HepG2 (cell line): ENCODE data around the gene VEGFA. TPM values are rescaled to one million over a fixed set of nuclear protein-coding genes. Genes with fewer than 3 reads are reported as not detected.
A peak's percentile ranks its signal among the peaks of the same experiment; 100 is the strongest.

ENCODE experiments used
- ARNT ChIP-seq: fragments of 450-650 bp; IDR thresholded peaks from 2 replicates; pipeline ENCODE4 v1.6.1; 2017
- ELF1 ChIP-seq: sonication (generic); formaldehyde crosslinking; IDR thresholded peaks from 2 replicates; pipeline ENCODE4 v1.4.0; 2020; ENCODE audit warnings: missing genetic modification reagents
- FIP1L1 ChIP-seq: fragments of 200-400 bp; formaldehyde crosslinking; IDR thresholded peaks from 2 replicates; pipeline ENCODE4 v1.6.1; 2018; ENCODE audit warnings: low read depth, mild to moderate bottlenecking, low read length, moderate library complexity, borderline replicate concordance; ENCODE audit not compliant: insufficient read depth
- FOXJ3 ChIP-seq: sonication (generic); formaldehyde crosslinking; IDR thresholded peaks from 2 replicates; pipeline ENCODE4 v1.4.0; 2020; ENCODE audit warnings: missing genetic modification reagents, mild to moderate bottlenecking, borderline replicate concordance
- HIVEP1 ChIP-seq: sonication (generic); formaldehyde crosslinking; IDR thresholded peaks from 2 replicates; pipeline ENCODE4 v1.4.0; 2020; ENCODE audit warnings: mild to moderate bottlenecking, missing genetic modification reagents
- KLF13 ChIP-seq: sonication (generic); formaldehyde crosslinking; IDR thresholded peaks from 2 replicates; pipeline ENCODE4 v1.4.0; 2020; ENCODE audit warnings: mild to moderate bottlenecking, missing genetic modification reagents
- PITX1 ChIP-seq: sonication (generic); formaldehyde crosslinking; IDR thresholded peaks from 2 replicates; pipeline ENCODE4 v1.5.1; 2020; ENCODE audit warnings: mild to moderate bottlenecking, missing genetic modification reagents
- RELA ChIP-seq: sonication (generic); formaldehyde crosslinking; IDR thresholded peaks from 2 replicates; pipeline ENCODE4 v1.4.0; 2020; ENCODE audit warnings: missing genetic modification reagents
- USF2 ChIP-seq, 2 experiments: sonication (generic) in 1 of 2; formaldehyde crosslinking in 1 of 2; IDR thresholded peaks; 2 replicates each; pipeline versions ENCODE4 v1.5.1 to v1.6.1; 2011 to 2020; ENCODE audit warnings: borderline replicate concordance in 1 of 2, low read depth in 1 of 2, low read length in 1 of 2, mild to moderate bottlenecking in 1 of 2, missing genetic modification reagents in 1 of 2, moderate library complexity in 1 of 2
- ZNF788 ChIP-seq: sonication (generic); formaldehyde crosslinking; IDR thresholded peaks from 2 replicates; pipeline ENCODE4 v1.5.0; 2020; ENCODE audit warnings: mild to moderate bottlenecking, missing genetic modification reagents, borderline replicate concordance
- polyA plus RNA-seq, 8 experiments: library from polyadenylated mRNA; depleted of rRNA in 3 of 8; stranded (reverse) in 7 of 8; unstranded in 1 of 8; fragments of >200 nt; fragmentation: Illumina TruSeq in 4 of 8; extraction: Trizol in 4 of 8; gene quantifications; 2 replicates each; pipeline versions ENCODE4 v1.2.1 to v1.2.3, GENCODE V29; 2011 to 2016; ENCODE audit warnings: low read depth in 4 of 8, missing spikeins in 1 of 8, mixed read lengths in 1 of 8; ENCODE audit not compliant: insufficient read depth in 1 of 8
- total RNA-seq, 5 experiments: library from RNA; depleted of rRNA; stranded (reverse); fragments of >200 nt; fragmentation: Illumina TruSeq; extraction: Trizol; gene quantifications; 2 replicates each; pipeline ENCODE4 v1.2.3, GENCODE V29; 2016; ENCODE audit warnings: low read depth in 1 of 5
- TF ChIP-seq, protein P1 (sequence below): sonication (generic); formaldehyde crosslinking; conservative IDR thresholded peaks from 2 replicates; pipeline ENCODE4 v1.4.0; 2020; ENCODE audit warnings: mild to moderate bottlenecking, missing genetic modification reagents, moderate library complexity
- TF ChIP-seq, protein P2 (sequence below): IDR thresholded peaks from 2 replicates; pipeline ENCODE4 v1.6.1; 2016; ENCODE audit warnings: low read depth, borderline replicate concordance
- TF ChIP-seq, protein P3 (sequence below): sonication (generic); formaldehyde crosslinking; IDR thresholded peaks from 2 replicates; pipeline ENCODE4 v1.4.0; 2020; ENCODE audit warnings: missing genetic modification reagents
- TF ChIP-seq, protein P4 (sequence below): sonication (generic); formaldehyde crosslinking; IDR thresholded peaks from 2 replicates; pipeline ENCODE4 v1.4.0; 2020; ENCODE audit warnings: missing genetic modification reagents

Gene VEGFA
- total and polyA plus RNA-seq, 2 of the 13 experiments (the other 11 are each of a cell fraction or from before 2014, with no cell fraction given), result 68.1 to 629 TPM

GRCh38 chr6:43806043-43806757 lies 36.2 kb downstream of the VEGFA start (continued):
- TF ChIP-seq, protein P1, sequence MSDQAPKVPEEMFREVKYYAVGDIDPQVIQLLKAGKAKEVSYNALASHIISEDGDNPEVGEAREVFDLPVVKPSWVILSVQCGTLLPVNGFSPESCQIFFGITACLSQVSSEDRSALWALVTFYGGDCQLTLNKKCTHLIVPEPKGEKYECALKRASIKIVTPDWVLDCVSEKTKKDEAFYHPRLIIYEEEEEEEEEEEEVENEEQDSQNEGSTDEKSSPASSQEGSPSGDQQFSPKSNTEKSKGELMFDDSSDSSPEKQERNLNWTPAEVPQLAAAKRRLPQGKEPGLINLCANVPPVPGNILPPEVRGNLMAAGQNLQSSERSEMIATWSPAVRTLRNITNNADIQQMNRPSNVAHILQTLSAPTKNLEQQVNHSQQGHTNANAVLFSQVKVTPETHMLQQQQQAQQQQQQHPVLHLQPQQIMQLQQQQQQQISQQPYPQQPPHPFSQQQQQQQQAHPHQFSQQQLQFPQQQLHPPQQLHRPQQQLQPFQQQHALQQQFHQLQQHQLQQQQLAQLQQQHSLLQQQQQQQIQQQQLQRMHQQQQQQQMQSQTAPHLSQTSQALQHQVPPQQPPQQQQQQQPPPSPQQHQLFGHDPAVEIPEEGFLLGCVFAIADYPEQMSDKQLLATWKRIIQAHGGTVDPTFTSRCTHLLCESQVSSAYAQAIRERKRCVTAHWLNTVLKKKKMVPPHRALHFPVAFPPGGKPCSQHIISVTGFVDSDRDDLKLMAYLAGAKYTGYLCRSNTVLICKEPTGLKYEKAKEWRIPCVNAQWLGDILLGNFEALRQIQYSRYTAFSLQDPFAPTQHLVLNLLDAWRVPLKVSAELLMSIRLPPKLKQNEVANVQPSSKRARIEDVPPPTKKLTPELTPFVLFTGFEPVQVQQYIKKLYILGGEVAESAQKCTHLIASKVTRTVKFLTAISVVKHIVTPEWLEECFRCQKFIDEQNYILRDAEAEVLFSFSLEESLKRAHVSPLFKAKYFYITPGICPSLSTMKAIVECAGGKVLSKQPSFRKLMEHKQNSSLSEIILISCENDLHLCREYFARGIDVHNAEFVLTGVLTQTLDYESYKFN (CRISPR knock-in tag), result peak; percentile 98
- TF ChIP-seq FOXJ3 (CRISPR knock-in tag), result peak; percentile 86; the same call in 1 of the 2 replicates
- TF ChIP-seq ZNF788 (CRISPR knock-in tag), result peak; percentile 77
- TF ChIP-seq, protein P2, sequence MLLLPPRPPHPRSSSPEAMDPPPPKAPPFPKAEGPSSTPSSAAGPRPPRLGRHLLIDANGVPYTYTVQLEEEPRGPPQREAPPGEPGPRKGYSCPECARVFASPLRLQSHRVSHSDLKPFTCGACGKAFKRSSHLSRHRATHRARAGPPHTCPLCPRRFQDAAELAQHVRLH (CRISPR knock-in tag), result peak; percentile 89
- TF ChIP-seq, protein P3, sequence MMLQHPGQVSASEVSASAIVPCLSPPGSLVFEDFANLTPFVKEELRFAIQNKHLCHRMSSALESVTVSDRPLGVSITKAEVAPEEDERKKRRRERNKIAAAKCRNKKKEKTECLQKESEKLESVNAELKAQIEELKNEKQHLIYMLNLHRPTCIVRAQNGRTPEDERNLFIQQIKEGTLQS (CRISPR knock-in tag), result peak; percentile 34; the same call in 1 of the 2 replicates
- peak; percentile 94 for TF ChIP-seq HIVEP1 (CRISPR knock-in tag)
- no peak for TF ChIP-seq KLF13 (CRISPR knock-in tag)
- TF ChIP-seq ARNT, result no peak
- no peak for TF ChIP-seq FIP1L1
- TF ChIP-seq ELF1, result no peak
- peak; percentile 55; the same call in 1 of the 2 replicates for TF ChIP-seq PITX1
- TF ChIP-seq, protein P4, sequence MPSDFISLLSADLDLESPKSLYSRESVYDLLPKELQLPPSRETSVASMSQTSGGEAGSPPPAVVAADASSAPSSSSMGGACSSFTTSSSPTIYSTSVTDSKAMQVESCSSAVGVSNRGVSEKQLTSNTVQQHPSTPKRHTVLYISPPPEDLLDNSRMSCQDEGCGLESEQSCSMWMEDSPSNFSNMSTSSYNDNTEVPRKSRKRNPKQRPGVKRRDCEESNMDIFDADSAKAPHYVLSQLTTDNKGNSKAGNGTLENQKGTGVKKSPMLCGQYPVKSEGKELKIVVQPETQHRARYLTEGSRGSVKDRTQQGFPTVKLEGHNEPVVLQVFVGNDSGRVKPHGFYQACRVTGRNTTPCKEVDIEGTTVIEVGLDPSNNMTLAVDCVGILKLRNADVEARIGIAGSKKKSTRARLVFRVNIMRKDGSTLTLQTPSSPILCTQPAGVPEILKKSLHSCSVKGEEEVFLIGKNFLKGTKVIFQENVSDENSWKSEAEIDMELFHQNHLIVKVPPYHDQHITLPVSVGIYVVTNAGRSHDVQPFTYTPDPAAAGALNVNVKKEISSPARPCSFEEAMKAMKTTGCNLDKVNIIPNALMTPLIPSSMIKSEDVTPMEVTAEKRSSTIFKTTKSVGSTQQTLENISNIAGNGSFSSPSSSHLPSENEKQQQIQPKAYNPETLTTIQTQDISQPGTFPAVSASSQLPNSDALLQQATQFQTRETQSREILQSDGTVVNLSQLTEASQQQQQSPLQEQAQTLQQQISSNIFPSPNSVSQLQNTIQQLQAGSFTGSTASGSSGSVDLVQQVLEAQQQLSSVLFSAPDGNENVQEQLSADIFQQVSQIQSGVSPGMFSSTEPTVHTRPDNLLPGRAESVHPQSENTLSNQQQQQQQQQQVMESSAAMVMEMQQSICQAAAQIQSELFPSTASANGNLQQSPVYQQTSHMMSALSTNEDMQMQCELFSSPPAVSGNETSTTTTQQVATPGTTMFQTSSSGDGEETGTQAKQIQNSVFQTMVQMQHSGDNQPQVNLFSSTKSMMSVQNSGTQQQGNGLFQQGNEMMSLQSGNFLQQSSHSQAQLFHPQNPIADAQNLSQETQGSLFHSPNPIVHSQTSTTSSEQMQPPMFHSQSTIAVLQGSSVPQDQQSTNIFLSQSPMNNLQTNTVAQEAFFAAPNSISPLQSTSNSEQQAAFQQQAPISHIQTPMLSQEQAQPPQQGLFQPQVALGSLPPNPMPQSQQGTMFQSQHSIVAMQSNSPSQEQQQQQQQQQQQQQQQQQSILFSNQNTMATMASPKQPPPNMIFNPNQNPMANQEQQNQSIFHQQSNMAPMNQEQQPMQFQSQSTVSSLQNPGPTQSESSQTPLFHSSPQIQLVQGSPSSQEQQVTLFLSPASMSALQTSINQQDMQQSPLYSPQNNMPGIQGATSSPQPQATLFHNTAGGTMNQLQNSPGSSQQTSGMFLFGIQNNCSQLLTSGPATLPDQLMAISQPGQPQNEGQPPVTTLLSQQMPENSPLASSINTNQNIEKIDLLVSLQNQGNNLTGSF (CRISPR knock-in tag), result no peak
- TF ChIP-seq RELA (CRISPR knock-in tag), result no peak; the same call in 1 of the 2 replicates
- TF ChIP-seq USF2 (IDR thresholded peaks at IDR 0.05; ENCODE audit: low read depth, low read length), result no peak
- no peak; the same call in 1 of the 2 replicates for TF ChIP-seq USF2 (CRISPR knock-in tag; IDR thresholded peaks at IDR 0.05; ENCODE audit: borderline replicate concordance)
